ENCODE measurements around the gene FOXN1.

FOXN1 gene

DNA sequence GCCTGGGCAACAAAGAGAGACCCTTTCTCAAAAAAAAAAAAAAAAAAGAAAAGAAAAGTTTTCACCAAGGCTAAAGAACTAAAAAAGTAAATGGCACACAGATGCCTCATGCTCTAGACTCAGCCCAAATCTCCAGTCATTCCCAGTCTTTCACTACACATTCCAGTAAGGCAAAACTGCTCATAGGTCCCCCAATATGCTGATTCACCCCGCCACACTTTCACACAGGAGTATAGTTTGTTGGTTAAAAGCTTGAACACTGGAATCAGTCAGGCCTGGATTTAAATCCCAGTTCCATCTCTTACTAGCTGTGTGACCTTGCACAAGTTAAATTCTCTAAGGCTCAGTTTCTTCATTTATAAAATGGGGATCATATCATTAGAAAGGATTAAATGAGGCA lies 63.3 kb downstream of the FOXN1 start:
- no peak overlapping the region for H3K4me3 ChIP-seq (ENCODE audit: insufficient read length, low read depth)
- H3K9me3 ChIP-seq (ENCODE audit: insufficient read depth, low read length), result no peaks in the 10 kb centered on the region
- peaks cover 18% of the 10 kb centered on the region for H3K36me3 ChIP-seq (ENCODE audit: insufficient read depth, insufficient read length, low read length)
- H3K27me3 ChIP-seq (ENCODE audit: insufficient read depth, insufficient read length), result peaks cover 7% of the 10 kb centered on the region
- H3K9ac ChIP-seq (ENCODE audit: insufficient read length, low read depth), result no peak overlapping the region
- TF ChIP-seq YY1 (IDR thresholded peaks at IDR 0.05; ENCODE audit: insufficient read depth, insufficient read length), result no peak
- TF ChIP-seq SUZ12 (IDR thresholded peaks at IDR 0.05; ENCODE audit: extremely low read depth, insufficient read depth, insufficient read length), result no peak
- no peak for TF ChIP-seq ZNF274 (IDR thresholded peaks at IDR 0.05; ENCODE audit: low read depth, low read length)
- H3K4me1 ChIP-seq (ENCODE audit: insufficient read depth, insufficient read length), result no peaks in the 10 kb centered on the region
- DNase-seq (ENCODE audit: low read depth, low spot score), result no peak

DNA sequence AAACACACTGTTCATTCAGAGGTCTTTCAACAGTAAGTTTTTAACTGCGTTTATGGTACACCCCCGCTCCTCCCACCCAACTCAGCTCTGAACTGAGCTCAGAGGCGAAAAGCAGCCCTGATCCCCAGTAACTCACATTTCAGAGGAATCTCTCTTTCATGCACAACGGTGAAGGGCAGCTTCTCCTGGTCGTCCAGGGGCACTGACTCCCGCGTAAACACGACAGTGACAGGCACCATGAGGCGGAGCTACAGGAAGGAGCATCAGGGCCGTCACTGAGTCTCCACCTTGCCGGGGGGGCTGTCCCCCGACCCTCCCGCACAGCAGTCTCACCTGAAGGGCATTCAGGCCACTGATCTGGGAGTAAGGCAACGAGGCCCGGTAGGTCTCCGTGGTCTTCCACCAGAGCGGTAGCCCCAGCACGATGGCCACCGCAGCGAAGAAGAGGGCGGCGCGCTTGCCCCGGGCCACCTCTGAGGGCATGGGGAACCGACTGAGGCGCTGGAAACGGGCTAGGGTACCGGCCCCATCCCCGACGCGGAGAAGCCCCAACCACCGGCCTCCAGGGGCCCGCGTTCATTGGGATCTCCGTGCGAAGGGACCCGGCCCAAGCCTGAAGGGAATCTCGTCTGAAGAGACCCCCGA lies 64.7 kb downstream of the FOXN1 start:
- H3K9me3 ChIP-seq (ENCODE audit: insufficient read depth, low read length), result no peaks in the 10 kb centered on the region
- H3K27me3 ChIP-seq (ENCODE audit: insufficient read depth, insufficient read length), result peaks cover 7% of the 10 kb centered on the region
- no peak for TF ChIP-seq SUZ12 (IDR thresholded peaks at IDR 0.05; ENCODE audit: extremely low read depth, insufficient read depth, insufficient read length)
- TF ChIP-seq YY1 (IDR thresholded peaks at IDR 0.05; ENCODE audit: insufficient read depth, insufficient read length), result no peak
- no peak for TF ChIP-seq ZNF274 (IDR thresholded peaks at IDR 0.05; ENCODE audit: low read depth, low read length)
- no peak for DNase-seq (ENCODE audit: low read depth, low spot score)
- peaks cover 7% of the 10 kb centered on the region for H3K4me1 ChIP-seq (ENCODE audit: insufficient read depth, insufficient read length)
- H3K36me3 ChIP-seq (ENCODE audit: insufficient read depth, insufficient read length, low read length), result peaks cover 27% of the 10 kb centered on the region
- H3K9ac ChIP-seq (ENCODE audit: insufficient read length, low read depth), result peak overlapping the region; percentile 90
- peak overlapping the region; percentile 88 for H3K4me3 ChIP-seq (ENCODE audit: insufficient read length, low read depth)

DNA sequence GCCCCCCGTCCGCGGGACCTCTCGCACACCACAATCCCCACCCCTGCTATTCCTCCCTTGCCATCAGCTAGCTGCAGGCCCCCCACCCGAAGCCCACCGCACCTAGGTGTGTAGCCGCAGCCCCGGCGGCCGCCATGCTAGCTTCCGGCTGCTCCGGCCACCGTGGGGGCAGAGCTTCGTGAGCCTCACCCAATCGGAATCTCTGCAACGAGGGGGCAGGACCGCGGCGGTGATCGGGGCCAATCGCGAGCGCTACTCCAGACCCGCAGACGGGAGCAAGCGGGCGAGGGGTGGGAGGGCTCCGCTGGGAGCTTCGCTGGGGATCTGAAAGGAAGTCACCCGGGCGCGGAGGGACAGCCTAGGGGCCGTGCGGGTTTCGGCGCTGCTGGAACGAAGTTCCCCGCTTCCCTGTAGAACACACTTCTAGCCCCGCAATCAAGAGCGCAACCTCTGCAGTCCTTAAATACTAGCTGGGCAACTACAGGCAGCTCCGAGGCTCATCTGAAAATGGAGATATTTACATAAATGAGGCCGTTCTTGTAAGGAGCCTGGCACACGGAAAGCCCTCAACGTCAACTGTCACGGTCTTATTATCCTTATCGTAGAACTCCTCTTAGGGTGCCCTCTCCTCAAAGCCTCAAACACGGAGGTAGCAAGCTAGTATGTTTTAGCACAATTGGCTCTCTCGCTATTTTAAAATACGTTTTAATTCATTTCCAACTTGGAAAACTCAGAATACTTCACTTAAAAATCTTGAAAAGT lies 65.4 kb downstream of the FOXN1 start, which contains the start of gene PIGS:
PIGS (minus strand) TSS at position 164 of the 762 bp plus-strand sequence; CDS start at position 136, 28 bp downstream.
- peak within 1 kb of the TSS; percentile 88 for H3K4me3 ChIP-seq (ENCODE audit: insufficient read length, low read depth)
- peak; percentile 87 for DNase-seq (ENCODE audit: low read depth, low spot score)
- peaks cover 27% of the 10 kb centered on the region for H3K36me3 ChIP-seq (ENCODE audit: insufficient read depth, insufficient read length, low read length)
- H3K27me3 ChIP-seq (ENCODE audit: insufficient read depth, insufficient read length), result peaks cover 7% of the 10 kb centered on the region
- TF ChIP-seq YY1 (IDR thresholded peaks at IDR 0.05; ENCODE audit: insufficient read depth, insufficient read length) (peak; percentile 54), ZNF274 (IDR thresholded peaks at IDR 0.05; ENCODE audit: low read depth, low read length) (no peak)
- H3K9me3 ChIP-seq (ENCODE audit: insufficient read depth, low read length), result no peaks in the 10 kb centered on the region
- peak within 1 kb of the TSS; percentile 90 for H3K9ac ChIP-seq (ENCODE audit: insufficient read length, low read depth)
- H3K4me1 ChIP-seq (ENCODE audit: insufficient read depth, insufficient read length), result peaks cover 9% of the 10 kb centered on the region

GRCh38 chr17:28572259-28573039 lies 66.3 kb downstream of the FOXN1 start:
- no peak overlapping the region for H3K4me3 ChIP-seq (ENCODE audit: insufficient read length, low read depth)
- no peaks in the 10 kb centered on the region for H3K9me3 ChIP-seq (ENCODE audit: insufficient read depth, low read length)
- no peak for DNase-seq (ENCODE audit: low read depth, low spot score)
- H3K27me3 ChIP-seq (ENCODE audit: insufficient read depth, insufficient read length), result peaks cover 7% of the 10 kb centered on the region
- peaks cover 31% of the 10 kb centered on the region for H3K36me3 ChIP-seq (ENCODE audit: insufficient read depth, insufficient read length, low read length)
- peaks cover 12% of the 10 kb centered on the region for H3K4me1 ChIP-seq (ENCODE audit: insufficient read depth, insufficient read length)
- no peak for TF ChIP-seq ZNF274 (IDR thresholded peaks at IDR 0.05; ENCODE audit: low read depth, low read length)
- no peak for TF ChIP-seq SUZ12 (IDR thresholded peaks at IDR 0.05; ENCODE audit: extremely low read depth, insufficient read depth, insufficient read length)
- TF ChIP-seq YY1 (IDR thresholded peaks at IDR 0.05; ENCODE audit: insufficient read depth, insufficient read length), result no peak
- H3K9ac ChIP-seq (ENCODE audit: insufficient read length, low read depth), result no peak overlapping the region

DNA sequence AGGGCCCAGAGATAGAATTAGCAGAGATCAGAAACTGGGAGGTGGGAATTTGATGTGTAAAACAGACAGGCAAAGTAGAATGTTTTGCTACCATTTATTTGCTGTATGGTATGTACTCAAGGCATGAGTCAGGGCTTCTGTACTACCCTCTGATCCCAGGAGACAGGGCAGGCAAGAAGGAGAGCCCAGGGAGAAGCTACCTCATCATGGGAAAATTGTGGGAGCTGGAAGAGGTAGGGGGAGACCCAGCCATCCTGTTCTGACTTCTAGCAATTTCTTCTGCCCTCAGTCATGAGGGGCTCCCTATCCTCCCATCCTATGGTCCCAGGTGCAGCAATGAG lies 66.9 kb downstream of the FOXN1 start:
- no peak overlapping the region for H3K9ac ChIP-seq (ENCODE audit: insufficient read length, low read depth)
- H3K36me3 ChIP-seq (ENCODE audit: insufficient read depth, insufficient read length, low read length), result peaks cover 37% of the 10 kb centered on the region
- no peak overlapping the region for H3K4me3 ChIP-seq (ENCODE audit: insufficient read length, low read depth)
- no peak for TF ChIP-seq ZNF274 (IDR thresholded peaks at IDR 0.05; ENCODE audit: low read depth, low read length)
- no peak for TF ChIP-seq YY1 (IDR thresholded peaks at IDR 0.05; ENCODE audit: insufficient read depth, insufficient read length)
- TF ChIP-seq SUZ12 (IDR thresholded peaks at IDR 0.05; ENCODE audit: extremely low read depth, insufficient read depth, insufficient read length), result no peak
- peaks cover 7% of the 10 kb centered on the region for H3K27me3 ChIP-seq (ENCODE audit: insufficient read depth, insufficient read length)
- H3K4me1 ChIP-seq (ENCODE audit: insufficient read depth, insufficient read length), result peaks cover 12% of the 10 kb centered on the region
- H3K9me3 ChIP-seq (ENCODE audit: insufficient read depth, low read length), result no peaks in the 10 kb centered on the region
- no peak for DNase-seq (ENCODE audit: low read depth, low spot score)

DNA sequence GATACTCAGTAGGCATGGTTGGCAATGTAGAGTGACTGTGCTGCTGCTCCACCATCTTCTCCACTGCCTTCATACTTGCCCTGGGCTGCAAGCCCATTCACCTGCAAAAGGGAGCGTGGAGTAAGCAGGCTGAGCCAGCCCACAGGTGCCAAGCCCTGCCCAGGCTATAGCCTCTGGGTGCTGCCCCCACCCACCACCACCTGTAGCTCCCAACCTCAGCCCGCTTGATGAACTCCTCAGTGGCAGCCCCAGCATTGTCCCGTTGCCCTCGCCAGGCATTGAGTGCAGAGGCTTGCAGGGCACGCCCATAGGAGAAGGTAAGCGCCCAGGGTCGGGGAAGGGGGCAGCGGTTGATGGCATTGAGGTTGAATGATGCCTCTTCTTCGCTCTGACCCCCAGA lies 67.4 kb downstream of the FOXN1 start:
- Histone ChIP-seq H3K4me1 (ENCODE audit: insufficient read depth, insufficient read length) (peaks cover 12% of the 10 kb centered on the region), H3K9ac (ENCODE audit: insufficient read length, low read depth) (no peak overlapping the region), H3K4me3 (ENCODE audit: insufficient read length, low read depth) (no peak overlapping the region), H3K36me3 (ENCODE audit: insufficient read depth, insufficient read length, low read length) (peaks cover 42% of the 10 kb centered on the region), H3K27me3 (ENCODE audit: insufficient read depth, insufficient read length) (peaks cover 7% of the 10 kb centered on the region), H3K9me3 (ENCODE audit: insufficient read depth, low read length) (no peaks in the 10 kb centered on the region)
- TF ChIP-seq ZNF274 (IDR thresholded peaks at IDR 0.05; ENCODE audit: low read depth, low read length), result no peak
- TF ChIP-seq YY1 (IDR thresholded peaks at IDR 0.05; ENCODE audit: insufficient read depth, insufficient read length), result no peak
- no peak for TF ChIP-seq SUZ12 (IDR thresholded peaks at IDR 0.05; ENCODE audit: extremely low read depth, insufficient read depth, insufficient read length)
- no peak for DNase-seq (ENCODE audit: low read depth, low spot score)

Measured in NT2/D1 (cell line).